Uterus (tissue), 2 donors: ENCODE results near the gene WRAP73.

Source experiments
- POLR2A ChIP-seq, 2 donors: fragments of 450-650 bp; IDR thresholded peaks; one replicate each; pipeline ENCODE4 v1.6.1; 2016; ENCODE audit warnings: antibody characterized with exemption in 2 of 2, mild to moderate bottlenecking in 1 of 2, moderate library complexity in 1 of 2
- TF ChIP-seq, protein P1 (sequence below), 4 experiments: fragments of 200-600 bp in 2 of 4; fragments of 450-650 bp in 2 of 4; sonication (generic) in 2 of 4; IDR thresholded peaks; one replicate each; pipeline ENCODE4 v1.5.1; 2016 to 2019; ENCODE audit warnings: antibody characterized with exemption in 4 of 4, mild to moderate bottlenecking in 2 of 4, moderate library complexity in 1 of 4

DNA sequence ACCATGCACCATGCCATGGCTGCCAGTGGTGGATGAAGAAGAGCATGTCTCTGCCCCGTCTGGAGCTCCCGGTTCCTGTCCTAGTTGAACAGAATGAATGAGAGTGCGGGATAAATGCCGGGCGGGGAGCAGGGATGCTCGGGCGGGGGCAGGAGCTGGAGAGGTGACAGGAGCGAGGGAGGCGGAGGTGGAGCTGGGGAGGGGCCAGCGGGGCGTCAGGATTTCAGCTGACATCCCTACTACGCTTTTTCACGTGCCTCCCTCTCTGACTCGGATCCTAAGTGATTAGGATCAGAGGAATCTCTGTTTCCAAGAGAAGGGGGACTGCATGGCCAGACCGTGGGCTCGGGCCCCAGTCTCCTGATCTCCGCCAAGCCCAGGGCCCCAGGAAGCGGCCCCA, 49.7 kb upstream of the WRAP73 start:
- TF ChIP-seq, protein P1, sequence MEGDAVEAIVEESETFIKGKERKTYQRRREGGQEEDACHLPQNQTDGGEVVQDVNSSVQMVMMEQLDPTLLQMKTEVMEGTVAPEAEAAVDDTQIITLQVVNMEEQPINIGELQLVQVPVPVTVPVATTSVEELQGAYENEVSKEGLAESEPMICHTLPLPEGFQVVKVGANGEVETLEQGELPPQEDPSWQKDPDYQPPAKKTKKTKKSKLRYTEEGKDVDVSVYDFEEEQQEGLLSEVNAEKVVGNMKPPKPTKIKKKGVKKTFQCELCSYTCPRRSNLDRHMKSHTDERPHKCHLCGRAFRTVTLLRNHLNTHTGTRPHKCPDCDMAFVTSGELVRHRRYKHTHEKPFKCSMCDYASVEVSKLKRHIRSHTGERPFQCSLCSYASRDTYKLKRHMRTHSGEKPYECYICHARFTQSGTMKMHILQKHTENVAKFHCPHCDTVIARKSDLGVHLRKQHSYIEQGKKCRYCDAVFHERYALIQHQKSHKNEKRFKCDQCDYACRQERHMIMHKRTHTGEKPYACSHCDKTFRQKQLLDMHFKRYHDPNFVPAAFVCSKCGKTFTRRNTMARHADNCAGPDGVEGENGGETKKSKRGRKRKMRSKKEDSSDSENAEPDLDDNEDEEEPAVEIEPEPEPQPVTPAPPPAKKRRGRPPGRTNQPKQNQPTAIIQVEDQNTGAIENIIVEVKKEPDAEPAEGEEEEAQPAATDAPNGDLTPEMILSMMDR (IDR thresholded peaks at IDR 0.05): no peak
- TF ChIP-seq POLR2A (IDR thresholded peaks at IDR 0.05): no peak
